ENCODE results near the gene KCNQ5. TPM values are rescaled to one million over a fixed set of nuclear protein-coding genes. Genes with fewer than 3 reads are reported as not detected.

KCNQ5 gene
- total and polyA plus RNA-seq, 10 of the 15 experiments (the other 5 are each of a cell fraction or from before 2014, with no cell fraction given) = 0.60 to 16.2 (median 3.2) TPM

GRCh38 chr6:72649032-72649984 lies 27.4 kb downstream of the KCNQ5 start (continued):
- TF ChIP-seq ZBTB4 (CRISPR knock-in tag; IDR thresholded peaks at IDR 0.05) = no peak
- no peak for TF ChIP-seq RFX5 (IDR thresholded peaks at IDR 0.05; ENCODE audit: low read depth, low read length)
- no peak for TF ChIP-seq ZBTB11 (CRISPR knock-in tag; IDR thresholded peaks at IDR 0.05)
- no peak; the same call in 1 of the 2 replicates for TF ChIP-seq NBN (IDR thresholded peaks at IDR 0.05)
- no peak for TF ChIP-seq MXI1 (IDR thresholded peaks at IDR 0.05; ENCODE audit: low read depth, low read length)
- TF ChIP-seq TCF12 (IDR thresholded peaks at IDR 0.05; ENCODE audit: low read depth, low read length) = 0 out of 2 replicates have a peak, but pooled peaks have one; percentile 10
- TF ChIP-seq PAX5 (IDR thresholded peaks at IDR 0.05; ENCODE audit: borderline replicate concordance, low read depth, low read length) = peak; percentile 60; the same call in 1 of the 2 replicates
- no peak for TF ChIP-seq SIN3A (IDR thresholded peaks at IDR 0.05; ENCODE audit: low read depth, low read length)
- TF ChIP-seq NFYB (IDR thresholded peaks at IDR 0.05; ENCODE audit: insufficient read depth, low read depth, low read length) = no peak
- no peak for TF ChIP-seq SREBF2 (IDR thresholded peaks at IDR 0.05; ENCODE audit: low read length)
- peak; percentile 82; the same call in 1 of the 2 replicates for TF ChIP-seq BCL11A (IDR thresholded peaks at IDR 0.05; ENCODE audit: low read depth, low read length)
- TF ChIP-seq RB1 (IDR thresholded peaks at IDR 0.05; ENCODE audit: borderline replicate concordance) = no peak
- no peak for TF ChIP-seq ZNF622 (IDR thresholded peaks at IDR 0.05)
- no peak for TF ChIP-seq ELK1 (IDR thresholded peaks at IDR 0.05; ENCODE audit: low read depth, low read length)
- TF ChIP-seq DPF2 (IDR thresholded peaks at IDR 0.05) = peak; percentile 70; the same call in 1 of the 2 replicates
- TF ChIP-seq GATAD2B (conservative IDR thresholded peaks at IDR 0.05; ENCODE audit: low read depth) = 0 out of 2 replicates have a peak, but pooled peaks have one; percentile 16
- no peak for TF ChIP-seq CHD2 (IDR thresholded peaks at IDR 0.05; ENCODE audit: borderline replicate concordance, low read depth, low read length)
- no peak for TF ChIP-seq KAT2A (conservative IDR thresholded peaks at IDR 0.05; ENCODE audit: control insufficient read depth, low read depth, low read length)
- TF ChIP-seq PKNOX1 (IDR thresholded peaks at IDR 0.05) = no peak

Data from GM12878 (cell line).